ENCODE results near the gene NPAS2. TPM values are rescaled to one million over a fixed set of nuclear protein-coding genes. Genes with fewer than 3 reads are reported as not detected.

Gene NPAS2
- total RNA-seq, 1 experiment from 2014 or later: not detected

DNA sequence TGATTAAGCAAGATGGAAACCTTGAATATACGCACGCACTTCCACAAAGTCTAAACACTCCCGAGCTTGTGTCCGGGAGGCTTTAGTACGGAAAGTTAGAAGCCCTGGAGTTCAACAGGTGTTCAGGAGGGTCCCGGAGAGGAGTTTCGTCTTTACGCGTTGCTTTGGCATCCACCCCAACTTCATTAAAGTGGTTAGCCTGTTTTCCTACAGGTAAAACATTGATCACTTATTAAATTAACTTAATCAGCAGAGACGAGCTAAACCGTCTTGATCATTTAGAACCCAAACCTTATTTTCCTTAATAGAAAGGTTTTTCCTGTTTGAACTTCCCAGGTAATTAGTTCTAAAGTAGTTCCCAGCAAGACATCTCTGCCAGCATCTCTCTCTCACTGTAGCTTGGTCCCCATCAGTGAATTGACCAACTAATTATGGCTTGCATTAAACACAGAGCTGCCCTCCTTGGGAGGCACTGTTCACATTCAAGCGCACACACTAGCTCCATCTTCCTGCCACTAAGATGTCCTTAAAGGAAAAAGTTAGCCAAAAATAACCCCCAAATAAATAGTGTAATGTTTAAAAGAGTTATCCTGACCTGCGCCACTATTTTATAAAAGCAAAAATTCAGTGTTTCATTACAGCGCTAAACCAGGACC is 1.4 kb downstream of the NPAS2 start:
- Histone ChIP-seq H3K4me3 (ENCODE audit: low read length) (no peak overlapping the region), H3K36me3 (ENCODE audit: insufficient read depth, low read length) (no peaks in the 10 kb centered on the region), H3K27ac (ENCODE audit: low read length) (no peak overlapping the region), H3K4me2 (ENCODE audit: low read depth, low read length, poor library complexity, severe bottlenecking) (no peak overlapping the region), H3K27me3 (ENCODE audit: low read length) (no peaks in the 10 kb centered on the region), H2AFZ (ENCODE audit: low read length) (no peak overlapping the region), H3K9ac (ENCODE audit: low read length) (no peak overlapping the region), H3K4me1 (ENCODE audit: low read length) (no peaks in the 10 kb centered on the region), H3K9me3 (ENCODE audit: low read length) (no peaks in the 10 kb centered on the region), H3K79me2 (ENCODE audit: low read length) (no peaks in the 10 kb centered on the region), H3K9me2 (replicated peaks; ENCODE audit: insufficient read depth, low read length) (no peaks in the 10 kb centered on the region), H4K20me1 (ENCODE audit: insufficient read depth, low read depth, low read length) (no peaks in the 10 kb centered on the region)
- no peak for DNase-seq

GRCh38 chr2:100821911-100822265 is 1.9 kb downstream of the NPAS2 start:
- H3K79me2 ChIP-seq (ENCODE audit: low read length): no peaks in the 10 kb centered on the region
- no peak overlapping the region for H2AFZ ChIP-seq (ENCODE audit: low read length)
- H3K4me3 ChIP-seq (ENCODE audit: low read length): no peak overlapping the region
- no peaks in the 10 kb centered on the region for H3K27me3 ChIP-seq (ENCODE audit: low read length)
- H3K9me2 ChIP-seq (replicated peaks; ENCODE audit: insufficient read depth, low read length): no peaks in the 10 kb centered on the region
- H3K36me3 ChIP-seq (ENCODE audit: insufficient read depth, low read length): no peaks in the 10 kb centered on the region
- no peaks in the 10 kb centered on the region for H3K4me1 ChIP-seq (ENCODE audit: low read length)
- no peak for DNase-seq
- H3K9me3 ChIP-seq (ENCODE audit: low read length): no peaks in the 10 kb centered on the region
- no peak overlapping the region for H3K4me2 ChIP-seq (ENCODE audit: low read depth, low read length, poor library complexity, severe bottlenecking)
- no peaks in the 10 kb centered on the region for H4K20me1 ChIP-seq (ENCODE audit: insufficient read depth, low read depth, low read length)
- no peak overlapping the region for H3K9ac ChIP-seq (ENCODE audit: low read length)
- no peak overlapping the region for H3K27ac ChIP-seq (ENCODE audit: low read length)

DNA sequence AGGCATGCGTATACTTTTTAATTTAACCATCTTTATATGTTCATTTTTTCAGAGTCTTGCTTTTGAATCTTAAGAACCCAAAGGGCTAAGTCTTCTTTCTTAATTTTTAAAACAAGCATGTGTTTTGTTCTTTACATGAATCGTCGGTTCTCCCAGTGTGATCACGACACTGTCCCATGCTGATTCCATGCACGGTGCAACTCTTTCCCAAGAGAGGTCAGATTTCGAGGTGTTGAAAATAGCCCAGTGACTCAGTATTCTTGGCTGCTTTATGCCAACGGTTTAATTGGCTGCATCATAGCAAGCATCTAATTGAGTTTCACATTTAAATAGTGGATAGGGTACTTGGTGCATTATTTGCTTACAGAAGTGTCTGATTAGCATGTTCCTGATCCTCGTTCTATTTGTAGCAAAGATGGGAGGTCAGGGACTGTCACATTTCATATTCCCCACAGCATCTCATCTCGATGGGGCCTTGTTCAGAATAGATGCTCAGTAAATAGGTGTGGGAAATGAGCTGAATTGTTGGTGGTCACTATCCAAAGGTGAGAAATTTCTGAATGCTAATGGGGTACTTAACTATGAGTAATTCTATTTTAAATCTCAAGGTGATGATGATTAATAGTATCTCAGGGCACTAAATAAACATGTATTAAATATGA is 2.8 kb downstream of the NPAS2 start:
- no peaks in the 10 kb centered on the region for H3K27me3 ChIP-seq (ENCODE audit: low read length)
- no peaks in the 10 kb centered on the region for H3K36me3 ChIP-seq (ENCODE audit: insufficient read depth, low read length)
- no peaks in the 10 kb centered on the region for H4K20me1 ChIP-seq (ENCODE audit: insufficient read depth, low read depth, low read length)
- no peaks in the 10 kb centered on the region for H3K79me2 ChIP-seq (ENCODE audit: low read length)
- H2AFZ ChIP-seq (ENCODE audit: low read length): no peak overlapping the region
- no peak overlapping the region for H3K4me2 ChIP-seq (ENCODE audit: low read depth, low read length, poor library complexity, severe bottlenecking)
- H3K4me3 ChIP-seq (ENCODE audit: low read length): no peak overlapping the region
- DNase-seq: no peak
- no peak overlapping the region for H3K27ac ChIP-seq (ENCODE audit: low read length)
- no peaks in the 10 kb centered on the region for H3K9me2 ChIP-seq (replicated peaks; ENCODE audit: insufficient read depth, low read length)
- no peaks in the 10 kb centered on the region for H3K9me3 ChIP-seq (ENCODE audit: low read length)
- H3K4me1 ChIP-seq (ENCODE audit: low read length): no peaks in the 10 kb centered on the region
- no peak overlapping the region for H3K9ac ChIP-seq (ENCODE audit: low read length)

DNA sequence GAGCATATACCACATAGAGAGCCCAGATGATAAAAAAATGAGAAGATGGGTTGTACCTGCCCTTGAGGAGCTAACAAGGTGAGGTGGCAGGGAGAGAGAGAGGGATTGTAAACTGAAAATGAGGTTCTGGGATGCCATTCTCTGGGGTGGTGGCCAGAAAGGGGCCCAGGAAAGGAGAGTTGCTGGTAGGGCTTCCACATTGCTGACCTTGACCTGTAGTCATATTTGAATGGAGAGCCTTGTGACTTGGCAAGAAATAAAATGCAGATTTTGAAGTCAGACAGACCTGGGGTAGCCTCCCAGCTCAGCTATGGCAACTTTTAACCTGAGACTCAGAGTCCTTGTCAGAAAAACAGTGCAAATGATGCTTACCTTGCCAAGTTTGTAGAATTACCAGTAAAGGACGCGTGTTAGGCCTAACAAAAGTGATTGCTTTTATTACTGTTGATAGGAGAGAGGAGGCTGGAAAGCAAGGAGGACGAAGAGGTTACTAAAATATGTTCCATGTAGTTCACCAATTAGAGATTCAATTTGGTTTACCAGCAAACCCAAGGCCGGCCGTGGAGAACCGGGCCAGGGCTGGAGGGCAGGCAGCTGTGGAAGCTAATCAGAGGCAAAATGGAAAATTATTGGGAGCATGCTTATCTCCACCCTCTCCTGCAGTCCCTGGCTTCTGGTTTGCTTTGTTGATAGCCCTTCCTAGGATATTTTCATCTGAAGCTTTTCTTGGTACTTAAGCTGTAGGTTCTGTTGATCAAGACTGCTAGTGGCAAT is 3.9 kb downstream of the NPAS2 start:
- no peak overlapping the region for H3K4me3 ChIP-seq (ENCODE audit: low read length)
- H4K20me1 ChIP-seq (ENCODE audit: insufficient read depth, low read depth, low read length): no peaks in the 10 kb centered on the region
- no peaks in the 10 kb centered on the region for H3K4me1 ChIP-seq (ENCODE audit: low read length)
- H3K79me2 ChIP-seq (ENCODE audit: low read length): no peaks in the 10 kb centered on the region
- no peaks in the 10 kb centered on the region for H3K27me3 ChIP-seq (ENCODE audit: low read length)
- H3K27ac ChIP-seq (ENCODE audit: low read length): no peak overlapping the region
- H3K9ac ChIP-seq (ENCODE audit: low read length): no peak overlapping the region
- no peaks in the 10 kb centered on the region for H3K36me3 ChIP-seq (ENCODE audit: insufficient read depth, low read length)
- no peaks in the 10 kb centered on the region for H3K9me2 ChIP-seq (replicated peaks; ENCODE audit: insufficient read depth, low read length)
- H2AFZ ChIP-seq (ENCODE audit: low read length): no peak overlapping the region
- no peak for DNase-seq
- no peaks in the 10 kb centered on the region for H3K9me3 ChIP-seq (ENCODE audit: low read length)
- H3K4me2 ChIP-seq (ENCODE audit: low read depth, low read length, poor library complexity, severe bottlenecking): no peak overlapping the region

GRCh38 chr2:100824842-100825241 is 4.9 kb downstream of the NPAS2 start:
- H3K36me3 ChIP-seq (ENCODE audit: insufficient read depth, low read length): no peaks in the 10 kb centered on the region
- H3K27me3 ChIP-seq (ENCODE audit: low read length): no peaks in the 10 kb centered on the region
- H2AFZ ChIP-seq (ENCODE audit: low read length): no peak overlapping the region
- no peak overlapping the region for H3K9ac ChIP-seq (ENCODE audit: low read length)
- no peaks in the 10 kb centered on the region for H3K9me2 ChIP-seq (replicated peaks; ENCODE audit: insufficient read depth, low read length)
- H3K79me2 ChIP-seq (ENCODE audit: low read length): no peaks in the 10 kb centered on the region
- no peak for DNase-seq
- no peaks in the 10 kb centered on the region for H3K9me3 ChIP-seq (ENCODE audit: low read length)
- no peaks in the 10 kb centered on the region for H3K4me1 ChIP-seq (ENCODE audit: low read length)
- no peak overlapping the region for H3K4me3 ChIP-seq (ENCODE audit: low read length)
- no peak overlapping the region for H3K4me2 ChIP-seq (ENCODE audit: low read depth, low read length, poor library complexity, severe bottlenecking)
- H3K27ac ChIP-seq (ENCODE audit: low read length): no peak overlapping the region
- H4K20me1 ChIP-seq (ENCODE audit: insufficient read depth, low read depth, low read length): no peaks in the 10 kb centered on the region

- H3K79me2 ChIP-seq (ENCODE audit: low read length): no peaks in the 10 kb centered on the region
- no peaks in the 10 kb centered on the region for H3K9me3 ChIP-seq (ENCODE audit: low read length)
- no peak overlapping the region for H3K4me2 ChIP-seq (ENCODE audit: low read depth, low read length, poor library complexity, severe bottlenecking)
- H2AFZ ChIP-seq (ENCODE audit: low read length): no peak overlapping the region
- H4K20me1 ChIP-seq (ENCODE audit: insufficient read depth, low read depth, low read length): no peaks in the 10 kb centered on the region
- H3K9me2 ChIP-seq (replicated peaks; ENCODE audit: insufficient read depth, low read length): no peaks in the 10 kb centered on the region
- no peaks in the 10 kb centered on the region for H3K4me1 ChIP-seq (ENCODE audit: low read length)
- H3K36me3 ChIP-seq (ENCODE audit: insufficient read depth, low read length): no peaks in the 10 kb centered on the region
- DNase-seq: no peak
- no peak overlapping the region for H3K4me3 ChIP-seq (ENCODE audit: low read length)
- no peak overlapping the region for H3K9ac ChIP-seq (ENCODE audit: low read length)
- H3K27ac ChIP-seq (ENCODE audit: low read length): no peak overlapping the region
- no peaks in the 10 kb centered on the region for H3K27me3 ChIP-seq (ENCODE audit: low read length)
These were observed 6.6 kb downstream of the NPAS2 start for GRCh38 chr2:100826494-100826893.

- H3K27me3 ChIP-seq (ENCODE audit: low read length): no peaks in the 10 kb centered on the region
- H3K9me2 ChIP-seq (replicated peaks; ENCODE audit: insufficient read depth, low read length): no peaks in the 10 kb centered on the region
- no peaks in the 10 kb centered on the region for H4K20me1 ChIP-seq (ENCODE audit: insufficient read depth, low read depth, low read length)
- H3K36me3 ChIP-seq (ENCODE audit: insufficient read depth, low read length): no peaks in the 10 kb centered on the region
- no peaks in the 10 kb centered on the region for H3K4me1 ChIP-seq (ENCODE audit: low read length)
- no peak overlapping the region for H3K4me3 ChIP-seq (ENCODE audit: low read length)
- no peak overlapping the region for H3K27ac ChIP-seq (ENCODE audit: low read length)
- no peaks in the 10 kb centered on the region for H3K79me2 ChIP-seq (ENCODE audit: low read length)
- H2AFZ ChIP-seq (ENCODE audit: low read length): no peak overlapping the region
- no peaks in the 10 kb centered on the region for H3K9me3 ChIP-seq (ENCODE audit: low read length)
- no peak overlapping the region for H3K9ac ChIP-seq (ENCODE audit: low read length)
- DNase-seq: no peak
- H3K4me2 ChIP-seq (ENCODE audit: low read depth, low read length, poor library complexity, severe bottlenecking): no peak overlapping the region
These were observed 11.3 kb downstream of the NPAS2 start for GRCh38 chr2:100831158-100831750.

GRCh38 chr2:100831831-100832230 is 11.9 kb downstream of the NPAS2 start:
- Histone ChIP-seq H3K4me1 (ENCODE audit: low read length) (no peaks in the 10 kb centered on the region), H3K4me2 (ENCODE audit: low read depth, low read length, poor library complexity, severe bottlenecking) (no peak overlapping the region), H3K9me3 (ENCODE audit: low read length) (no peaks in the 10 kb centered on the region), H3K79me2 (ENCODE audit: low read length) (no peaks in the 10 kb centered on the region), H3K27ac (ENCODE audit: low read length) (no peak overlapping the region), H3K36me3 (ENCODE audit: insufficient read depth, low read length) (no peaks in the 10 kb centered on the region), H2AFZ (ENCODE audit: low read length) (no peak overlapping the region), H4K20me1 (ENCODE audit: insufficient read depth, low read depth, low read length) (no peaks in the 10 kb centered on the region), H3K27me3 (ENCODE audit: low read length) (no peaks in the 10 kb centered on the region), H3K4me3 (ENCODE audit: low read length) (no peak overlapping the region), H3K9ac (ENCODE audit: low read length) (no peak overlapping the region), H3K9me2 (replicated peaks; ENCODE audit: insufficient read depth, low read length) (no peaks in the 10 kb centered on the region)
- DNase-seq: no peak
